HG03457 (cell line): ENCODE results near the gene SLC22A16.
"Not testable (repeated sequence)": the region's sequence is repeated elsewhere in the genome, so short reads cannot be mapped to it uniquely, and the experiment has no call there.

Source experiments
- ATAC-seq: cut with Tn5 transposase; IDR thresholded peaks from one replicate; pipeline ENCODE4 v1.9.1; 2021; ENCODE audit warnings: moderate number of reproducible peaks; ENCODE audit not compliant: unreplicated experiment

The SLC22A16 gene

GRCh38 chr6:110476046-110476849 lies at the start of gene SLC22A16:
Gene SLC22A16 (minus strand): TSS chr6:110476613. CDS start chr6:110476574, 39 bp downstream.
- ATAC-seq = no peak

GRCh38 chr6:110525001-110525400 lies 48.6 kb upstream of the SLC22A16 start:
- ATAC-seq = no peak

- ATAC-seq = no peak
Measured at GRCh38 chr6:110524305-110524704, 47.9 kb upstream of the SLC22A16 start.

- no peak for ATAC-seq
Measured at GRCh38 chr6:110523451-110524021, 47.1 kb upstream of the SLC22A16 start.

- no peak for ATAC-seq
Measured at GRCh38 chr6:110522427-110522826, 46.0 kb upstream of the SLC22A16 start.

- no peak for ATAC-seq
Measured at GRCh38 chr6:110520992-110521543, 44.7 kb upstream of the SLC22A16 start.

GRCh38 chr6:110520209-110520965 lies 44.0 kb upstream of the SLC22A16 start:
- no peak for ATAC-seq

- ATAC-seq = no peak
Measured at GRCh38 chr6:110517601-110518281, 41.3 kb upstream of the SLC22A16 start.

GRCh38 chr6:110517034-110517433 lies 40.6 kb upstream of the SLC22A16 start:
- ATAC-seq = no peak

- no peak for ATAC-seq
Measured at GRCh38 chr6:110514818-110515217, 38.4 kb upstream of the SLC22A16 start.

GRCh38 chr6:110512991-110513390 lies 36.6 kb upstream of the SLC22A16 start:
- no peak for ATAC-seq

GRCh38 chr6:110512549-110512948 lies 36.1 kb upstream of the SLC22A16 start:
- not testable (repeated sequence) for ATAC-seq

GRCh38 chr6:110511401-110511800 lies 35.0 kb upstream of the SLC22A16 start:
- ATAC-seq = no peak

GRCh38 chr6:110509617-110510241 lies 33.3 kb upstream of the SLC22A16 start:
- ATAC-seq = no peak

- not testable (repeated sequence) for ATAC-seq
Measured at GRCh38 chr6:110504891-110505290, 28.5 kb upstream of the SLC22A16 start.

GRCh38 chr6:110495949-110496348 lies 19.5 kb upstream of the SLC22A16 start:
- no peak for ATAC-seq

GRCh38 chr6:110493253-110493800 lies 16.9 kb upstream of the SLC22A16 start:
- ATAC-seq = no peak

- ATAC-seq = no peak
Measured at GRCh38 chr6:110492584-110492983, 16.2 kb upstream of the SLC22A16 start.

- no peak for ATAC-seq
Measured at GRCh38 chr6:110491644-110492317, 15.4 kb upstream of the SLC22A16 start.

GRCh38 chr6:110491299-110491643 lies 14.9 kb upstream of the SLC22A16 start:
- ATAC-seq = no peak
